Stimulated activated CD8-positive, alpha-beta memory T cell treated with anti-CD3 and anti-CD28 coated beads, Interleukin-12 subunit alpha, Interleukin-12 subunit beta, amount 100 ng/mL, for 4 hours (primary cell): ENCODE measurements around the gene RANBP1.
"Not testable (repeated sequence)": the region's sequence is repeated elsewhere in the genome, so short reads cannot be mapped to it uniquely, and the experiment has no call there.

Experiments used
- DNase-seq: peaks from one replicate; pipeline ENCODE4 v3.0.0-alpha.2; 2020; ENCODE audit warnings: low read depth

Gene RANBP1

DNA sequence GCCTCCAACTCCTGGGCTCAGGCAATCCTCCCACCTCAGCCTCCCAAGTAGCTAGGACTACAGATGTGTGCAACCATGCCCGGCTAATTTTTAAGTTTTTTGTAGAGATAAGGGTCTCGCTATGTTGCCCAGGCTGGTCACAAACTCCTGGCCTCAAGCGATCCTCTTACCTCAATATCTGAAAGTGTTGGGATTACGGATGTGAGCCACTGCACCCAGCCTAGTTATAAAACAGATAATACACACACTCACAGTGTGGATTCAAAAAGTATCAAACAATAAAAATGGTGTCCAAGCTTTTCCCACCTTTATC is 35.3 kb downstream of the RANBP1 start:
- DNase-seq, result no peak

DNA sequence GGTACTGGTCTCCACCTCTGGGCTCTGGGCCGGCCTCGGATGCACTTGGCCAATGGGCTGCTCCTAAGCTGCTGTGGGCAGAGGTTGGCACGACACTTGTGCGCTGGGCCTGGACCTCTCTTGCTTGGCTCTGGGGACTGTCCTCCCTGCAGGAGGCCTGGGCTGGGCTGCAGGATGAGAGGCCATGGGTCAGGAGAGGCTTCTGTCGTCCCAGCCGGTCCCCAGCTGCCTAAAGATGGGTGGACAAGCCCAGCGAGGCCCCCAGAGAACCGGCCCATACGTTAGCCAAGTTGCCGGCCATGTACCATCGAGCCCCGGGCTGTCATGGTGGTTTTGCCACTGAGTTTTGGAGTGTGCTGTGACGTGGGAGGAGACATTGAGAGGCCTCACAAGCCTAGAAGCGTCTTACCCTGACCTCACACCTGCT is 36.6 kb downstream of the RANBP1 start:
- no peak for DNase-seq

DNA sequence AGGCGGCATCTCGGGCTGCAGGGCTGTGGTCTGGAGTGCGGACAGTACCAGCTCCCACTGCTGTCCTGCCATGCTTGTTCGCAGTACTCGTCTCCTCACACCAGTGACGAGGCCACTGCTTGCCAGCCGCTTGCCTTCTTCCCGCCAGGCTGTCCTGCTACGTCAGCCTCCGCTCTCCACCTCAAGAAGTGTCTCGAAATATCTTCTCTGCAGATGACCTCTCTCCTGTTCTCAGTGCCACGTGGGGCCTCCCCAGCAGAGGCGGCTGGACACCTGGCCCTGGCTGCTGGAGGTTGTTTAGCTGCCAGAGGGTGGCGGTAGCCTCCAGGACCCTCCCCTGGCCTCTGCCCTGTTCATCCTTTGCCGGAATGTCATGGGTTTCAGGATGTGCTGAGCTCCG is 38.0 kb downstream of the RANBP1 start:
- DNase-seq, result no peak

DNA sequence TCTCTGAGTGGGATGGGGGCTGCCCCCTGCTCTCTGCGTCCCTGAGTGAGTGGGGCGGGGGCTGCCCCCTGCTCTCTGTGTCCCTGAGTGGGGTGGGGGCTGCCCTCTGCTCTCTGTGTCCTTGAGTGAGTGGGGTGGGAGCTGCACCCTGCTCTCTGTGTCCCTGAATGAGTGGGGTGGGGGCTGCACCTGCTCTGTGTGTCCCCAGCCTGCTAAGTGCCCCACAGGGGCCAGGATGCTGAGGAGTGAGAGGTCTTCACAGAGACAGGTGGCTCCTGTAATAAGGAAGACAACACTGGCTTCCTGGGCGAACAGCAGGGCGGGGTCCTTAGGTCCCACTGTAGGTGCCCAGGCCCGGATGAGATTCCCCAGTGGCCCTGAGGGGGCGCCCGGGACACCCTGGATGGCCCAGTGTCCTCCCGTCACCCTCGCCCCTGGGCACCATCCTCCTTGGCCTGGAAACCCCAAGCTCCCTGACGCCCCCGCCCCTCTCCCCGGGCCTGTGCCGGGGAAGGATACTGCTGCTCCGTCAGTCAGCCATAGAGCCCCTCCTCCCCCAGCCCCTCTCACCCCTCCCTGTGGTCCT is 38.8 kb downstream of the RANBP1 start:
- no peak for DNase-seq

DNA sequence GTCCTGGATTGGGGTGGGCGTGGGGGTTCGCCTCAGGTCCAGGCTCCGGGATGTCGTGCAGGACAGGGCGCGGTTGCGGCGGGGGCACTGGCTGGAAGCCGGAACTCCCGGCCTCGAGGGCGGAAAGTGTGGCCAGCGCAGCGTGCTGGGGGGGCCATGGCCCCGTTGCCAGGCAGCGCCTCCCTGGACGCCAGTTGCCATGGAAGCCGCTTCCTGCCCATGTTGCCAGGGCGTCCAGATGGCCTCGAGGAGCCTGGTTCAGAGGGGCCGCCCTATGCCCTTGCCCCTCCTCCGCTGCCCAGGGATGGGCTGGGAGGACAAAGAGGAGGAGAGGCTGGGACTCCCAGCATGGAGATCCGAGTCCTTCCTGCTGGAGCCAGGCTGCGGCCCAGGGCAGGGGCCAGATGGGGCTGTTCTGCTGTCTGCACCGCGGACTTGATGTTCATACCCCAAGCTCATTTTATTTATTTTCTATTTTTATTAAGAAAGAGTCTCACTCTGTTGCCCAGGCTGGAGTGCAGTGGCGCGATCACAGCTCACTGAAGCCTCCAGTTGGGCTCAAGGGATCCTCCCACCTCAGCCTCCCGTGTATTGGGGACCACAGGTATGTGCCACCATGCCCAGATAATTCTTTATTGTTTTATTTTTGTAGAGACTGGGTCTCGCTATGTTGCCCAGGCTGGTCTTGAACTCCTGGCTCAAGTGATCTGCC is 39.6 kb downstream of the RANBP1 start:
- no peak for DNase-seq

DNA sequence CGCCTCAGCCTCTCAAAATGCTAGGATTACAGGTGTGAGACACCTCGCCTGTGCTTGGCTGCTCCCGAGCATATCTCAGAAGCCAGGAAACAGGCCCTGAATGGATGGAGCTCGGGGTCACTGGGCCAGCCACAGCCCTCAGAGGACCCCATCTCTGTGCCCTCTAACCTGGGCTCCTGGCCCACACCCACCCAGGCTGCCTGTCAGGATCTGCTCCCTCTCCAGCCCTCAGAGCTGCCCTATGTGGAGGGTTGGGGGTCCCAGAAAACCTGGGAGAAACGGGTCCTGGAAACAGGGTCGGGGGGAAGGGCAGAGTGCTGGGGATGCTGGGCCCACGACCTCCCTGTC is 40.1 kb downstream of the RANBP1 start:
- no peak for DNase-seq

DNA sequence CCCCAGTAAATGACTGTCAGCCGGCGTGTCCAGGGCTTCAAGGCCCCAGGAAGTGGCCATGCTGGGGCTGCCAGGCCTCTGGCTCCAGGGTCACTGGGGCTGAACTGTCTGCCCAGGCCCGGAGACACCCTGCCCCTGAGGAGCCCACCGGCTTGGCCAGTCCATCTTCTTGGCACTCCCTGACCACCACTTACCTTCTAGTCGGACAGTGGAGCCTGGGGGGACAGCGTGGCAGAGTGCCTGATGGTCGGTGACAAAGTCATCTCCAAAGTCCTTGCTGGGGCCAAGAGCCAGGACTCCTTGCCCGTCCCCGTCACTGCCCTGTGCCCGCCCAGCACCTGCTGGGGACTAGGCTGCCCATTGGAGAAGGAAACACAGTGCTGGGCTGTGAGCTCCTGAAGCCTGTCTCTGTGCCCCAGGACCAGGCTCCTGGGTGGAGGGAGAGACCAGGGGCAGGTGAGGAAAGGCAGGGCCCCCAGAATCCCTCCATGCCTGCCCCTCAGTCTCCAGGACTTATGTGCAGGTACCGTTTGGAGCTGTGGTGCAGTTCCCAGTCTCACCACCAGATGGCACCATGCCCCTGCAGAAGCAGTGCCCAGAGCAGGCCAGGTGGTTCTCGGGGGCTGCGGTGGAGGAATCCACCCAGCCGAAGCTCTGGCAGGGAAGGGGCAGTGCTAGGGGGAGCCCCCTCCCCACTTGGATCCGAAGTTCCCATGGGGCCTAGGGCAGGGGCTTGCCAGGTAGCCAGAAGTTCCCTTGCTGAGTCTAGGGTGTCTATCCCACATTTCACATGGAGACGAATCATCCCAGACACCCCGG is 40.9 kb downstream of the RANBP1 start:
- DNase-seq, result peak; percentile 74

DNA sequence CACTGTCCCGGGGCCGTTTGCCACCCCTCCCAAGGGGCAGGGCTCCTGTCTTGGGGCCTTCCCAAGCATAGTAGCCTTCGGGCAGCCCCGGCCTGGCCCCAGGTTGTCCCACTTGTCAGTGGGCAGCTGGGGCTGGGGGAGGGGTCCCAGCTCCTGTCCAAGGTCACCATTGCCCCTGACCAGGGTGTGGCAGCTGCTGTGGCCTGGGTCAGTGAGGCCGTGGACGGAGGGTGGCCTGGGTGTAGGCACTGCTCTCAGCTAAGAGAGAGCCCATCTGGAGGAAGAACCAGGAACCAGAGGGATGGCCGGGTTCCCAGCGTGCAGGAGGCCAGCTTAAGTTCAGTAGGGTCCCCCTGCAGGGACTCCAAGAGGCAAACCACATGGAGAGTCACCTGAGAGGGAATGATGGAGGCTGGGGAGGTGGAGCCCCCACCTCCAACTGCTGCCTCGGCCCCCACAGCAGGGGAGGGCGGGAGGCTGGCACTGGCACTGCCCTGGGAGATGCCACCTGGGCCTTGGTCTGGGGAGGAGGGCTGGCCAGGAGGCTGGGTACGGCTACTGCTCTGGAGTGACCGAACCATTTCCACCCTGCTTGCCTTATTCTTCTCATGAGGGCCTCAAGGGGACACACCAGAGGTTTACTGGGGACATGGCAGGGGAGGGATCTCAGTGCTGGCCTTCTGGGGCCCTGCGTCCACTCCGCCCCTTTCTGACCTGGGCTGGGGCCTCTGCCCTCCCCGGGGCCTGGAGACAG is 41.7 kb downstream of the RANBP1 start:
- no peak for DNase-seq

DNA sequence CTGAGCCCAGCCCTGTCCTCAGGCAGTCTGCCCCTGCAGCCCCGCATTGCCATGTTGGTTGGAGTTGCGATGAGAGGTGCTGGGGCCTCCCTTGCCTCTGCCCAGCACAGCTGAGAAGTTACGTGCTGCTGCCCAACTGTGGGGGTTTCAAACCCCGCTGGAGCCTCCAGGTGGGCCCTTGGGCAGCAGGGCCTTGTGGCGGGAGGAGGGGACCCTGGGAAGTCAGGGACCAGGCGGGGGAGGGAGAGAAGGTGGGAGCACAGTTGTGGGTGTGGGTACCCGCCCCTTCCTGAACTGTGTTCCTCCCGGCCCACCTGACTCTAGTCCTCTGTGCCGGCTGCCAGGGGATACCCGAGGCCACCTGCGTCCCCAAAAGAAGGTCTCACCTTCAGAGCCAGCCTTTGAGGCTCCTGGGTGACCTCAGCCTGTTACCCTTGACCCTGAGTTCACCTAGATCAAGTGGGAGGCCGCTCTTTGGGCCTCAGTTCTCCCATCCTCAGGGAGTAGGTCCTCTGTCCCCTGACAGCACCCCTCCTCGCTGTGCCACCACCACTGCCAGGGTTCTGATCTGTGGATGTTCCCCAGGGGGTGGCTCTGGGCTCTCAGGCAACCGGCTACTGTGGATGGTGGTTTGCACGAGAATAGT is 42.6 kb downstream of the RANBP1 start:
- no peak for DNase-seq

DNA sequence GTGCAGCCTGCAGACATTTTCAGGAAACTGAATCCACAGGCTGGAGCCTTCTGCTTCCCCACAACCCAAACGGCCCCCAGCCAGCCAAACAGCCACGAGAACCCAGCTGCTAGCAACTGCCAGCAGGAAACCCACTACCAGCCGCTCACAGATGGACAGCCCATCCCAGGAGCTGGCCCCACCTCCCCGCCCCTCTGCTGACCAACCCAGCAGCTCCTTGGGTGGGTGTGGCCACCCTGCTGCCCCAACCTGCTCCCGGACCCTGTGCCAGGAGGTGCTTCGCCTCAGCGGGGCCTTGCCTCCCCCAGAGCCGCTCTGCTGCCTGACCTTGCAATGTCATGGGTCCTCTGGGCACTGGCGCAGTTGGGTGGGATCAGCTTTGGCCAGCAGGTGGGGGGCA is 43.2 kb downstream of the RANBP1 start:
- DNase-seq, result no peak

DNA sequence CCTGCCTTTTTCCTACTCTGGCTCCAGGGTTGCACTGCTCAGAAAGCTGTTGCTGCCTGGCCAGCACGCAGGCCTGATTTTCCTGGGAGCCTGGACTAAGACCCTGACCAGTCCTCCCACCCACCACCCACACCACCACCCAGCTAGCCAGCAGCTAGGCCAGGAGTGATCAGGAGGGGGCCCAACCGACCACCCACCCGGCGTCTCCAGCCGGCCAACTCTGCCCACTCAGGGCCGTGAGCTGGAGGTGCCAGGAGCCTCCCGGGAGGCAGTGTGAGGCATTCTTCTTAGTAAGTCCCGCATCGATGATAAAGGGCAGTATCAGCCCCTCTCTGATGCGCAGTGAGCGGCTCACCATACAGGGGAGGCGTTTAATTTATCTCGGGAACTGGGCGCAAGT is 43.6 kb downstream of the RANBP1 start:
- not testable (repeated sequence) for DNase-seq

DNA sequence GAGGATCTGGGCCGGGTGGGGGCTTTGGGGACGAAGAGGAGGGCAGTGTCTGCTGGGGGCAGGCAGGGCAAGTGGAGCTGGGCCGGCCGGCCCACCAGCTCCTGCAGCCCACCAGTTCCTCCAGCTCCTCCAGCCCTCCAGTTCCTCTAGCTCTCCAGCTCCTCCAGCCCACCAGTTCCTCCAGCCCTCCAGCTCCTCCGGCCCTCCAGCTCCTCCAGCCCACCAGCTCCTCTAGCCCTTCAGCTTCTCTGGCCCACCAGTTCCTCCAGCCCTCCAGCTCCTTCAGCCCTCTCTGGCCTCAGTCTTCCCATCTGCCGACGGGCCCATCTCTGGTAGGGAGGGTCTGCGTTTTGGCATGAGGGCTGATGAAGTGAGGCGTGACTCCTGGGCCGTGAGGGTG is 44.1 kb downstream of the RANBP1 start:
- DNase-seq, result no peak

DNA sequence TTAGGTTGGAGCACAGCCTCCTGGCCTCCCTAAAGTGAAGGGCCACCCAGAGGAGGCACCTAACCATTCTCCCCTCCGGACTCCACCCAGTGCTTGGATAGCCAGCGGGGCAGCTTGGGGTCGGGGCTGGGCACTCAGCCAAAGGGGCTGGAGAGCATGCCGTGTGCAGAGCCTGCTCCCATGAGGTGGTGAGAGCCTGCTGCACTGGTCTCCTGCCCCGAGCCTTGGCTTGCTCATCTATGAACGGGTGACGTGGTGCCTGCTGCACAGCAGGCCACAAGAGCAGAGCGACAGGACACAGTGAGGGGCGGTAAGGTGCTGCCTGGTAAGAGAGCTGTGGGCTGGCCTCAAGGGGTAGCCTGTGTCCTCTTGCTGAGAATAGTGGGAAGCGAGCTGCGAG is 49.0 kb downstream of the RANBP1 start:
- no peak for DNase-seq

DNA sequence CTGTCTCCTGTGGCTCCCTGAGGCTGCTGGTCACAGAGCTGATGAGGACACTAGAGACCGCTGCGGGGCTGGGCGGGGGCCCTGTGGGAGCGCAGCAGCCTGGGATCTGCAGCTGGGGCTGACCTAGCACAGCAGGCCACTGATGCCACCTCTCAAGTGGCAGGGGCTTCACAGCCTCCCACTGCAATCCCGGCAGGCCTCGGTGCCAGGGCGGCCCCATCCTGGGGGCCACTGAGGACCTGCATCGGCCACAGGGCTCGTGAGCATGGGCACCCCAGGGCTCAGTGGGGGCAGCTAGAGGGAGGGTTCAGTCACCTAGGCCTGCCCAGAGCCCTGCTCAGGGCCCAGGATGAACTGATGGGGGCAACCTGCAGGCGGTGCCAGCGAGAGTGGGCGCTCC is 49.5 kb downstream of the RANBP1 start:
- DNase-seq, result no peak

DNA sequence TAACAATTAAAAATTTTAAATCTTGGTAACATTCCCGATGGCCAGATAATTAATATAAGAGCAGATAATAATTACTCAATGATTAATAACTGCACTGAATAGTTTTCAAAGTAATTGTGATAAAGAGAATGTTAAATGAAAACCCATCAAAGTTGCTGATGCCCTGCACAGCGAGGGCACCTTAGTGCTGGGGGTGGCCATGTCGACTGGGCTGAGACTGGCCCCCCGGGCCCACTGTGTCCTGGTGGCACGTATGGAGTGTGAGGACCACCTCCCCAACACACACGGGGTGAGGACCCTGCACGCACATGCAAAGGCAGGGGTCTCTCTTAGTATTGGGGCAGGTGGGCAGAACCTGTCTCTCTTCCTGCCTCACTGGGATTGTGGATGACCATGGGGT is 50.0 kb downstream of the RANBP1 start:
- no peak for DNase-seq

DNA sequence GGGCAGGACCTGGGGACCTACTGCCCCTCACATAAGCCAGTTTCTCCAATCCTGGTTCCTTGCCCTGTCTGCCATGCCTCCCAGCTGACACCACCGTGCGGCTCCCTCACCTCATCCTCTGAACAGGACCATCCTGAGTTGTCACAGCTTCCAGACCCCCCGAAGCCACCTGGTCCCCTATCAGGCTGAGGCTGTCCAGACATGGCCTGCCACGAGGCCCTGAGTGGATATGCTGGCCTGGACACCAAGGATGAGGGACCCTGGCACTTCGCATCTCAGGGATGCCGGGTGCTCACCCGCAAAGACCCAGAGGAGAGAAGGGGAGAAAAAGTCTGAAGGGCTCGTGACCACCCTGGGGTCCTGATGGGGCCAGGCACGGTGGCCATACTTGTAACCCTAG is 50.8 kb downstream of the RANBP1 start:
- no peak for DNase-seq

DNA sequence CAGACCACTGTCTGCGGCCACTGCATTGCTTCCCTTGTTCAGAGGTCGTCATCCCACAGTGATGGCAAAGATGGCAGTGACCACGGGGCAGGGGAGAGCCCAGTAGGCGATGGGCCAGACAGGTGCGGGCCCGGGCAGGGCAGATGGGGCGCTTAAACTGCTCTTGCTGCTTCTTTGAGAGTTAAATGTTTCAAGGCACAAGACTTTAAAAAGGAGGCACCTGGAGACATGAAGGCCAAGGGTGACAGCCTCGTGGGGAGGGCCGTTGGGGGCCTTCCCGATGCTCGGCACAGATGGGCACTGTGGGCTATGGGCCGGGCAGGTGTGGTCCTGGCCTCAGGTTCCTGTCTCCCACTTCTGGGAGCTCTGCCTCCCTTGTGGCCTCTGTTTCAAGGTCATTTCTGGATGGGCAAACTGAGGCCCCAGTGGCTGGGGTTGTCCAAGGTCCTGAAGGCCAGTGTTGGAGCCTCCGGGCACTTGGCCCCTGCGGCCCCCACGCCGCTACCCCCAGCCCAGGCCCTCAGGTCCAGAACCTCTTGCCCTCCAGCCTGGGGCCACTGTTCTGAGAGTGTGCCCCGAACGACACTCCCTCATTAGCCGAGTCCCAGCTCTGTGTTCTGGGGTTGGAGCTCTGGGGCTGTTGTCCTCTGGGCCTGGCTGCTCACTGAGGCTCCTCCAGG is 51.9 kb downstream of the RANBP1 start:
- no peak for DNase-seq

DNA sequence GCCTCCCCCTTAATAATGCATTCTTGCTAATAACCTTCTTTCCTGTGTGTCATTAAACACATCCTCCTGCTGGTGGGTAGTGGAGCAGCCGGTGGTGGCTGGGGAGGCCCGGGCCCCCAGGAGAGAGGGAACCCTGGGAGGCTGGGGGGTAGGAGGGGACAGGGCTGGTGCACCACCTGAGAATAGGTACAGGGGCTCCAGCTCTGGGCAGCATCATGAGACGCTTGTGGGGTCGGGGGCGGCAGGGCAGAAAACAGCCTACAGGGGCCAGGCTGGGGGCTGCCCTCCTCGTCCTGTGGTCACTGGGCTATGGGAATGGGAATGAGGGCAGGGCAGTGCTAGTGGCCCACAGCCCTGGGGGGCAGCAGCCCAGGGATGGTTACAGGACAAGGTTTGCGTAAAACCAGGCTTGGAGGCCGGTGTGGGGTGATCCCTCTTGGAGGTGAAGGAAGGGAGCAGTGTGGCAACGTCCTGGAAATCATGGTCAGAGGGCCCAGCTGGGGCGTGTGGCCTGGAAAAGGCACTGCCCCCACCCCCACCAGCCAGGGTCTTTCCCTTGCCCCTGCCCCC is 53.4 kb downstream of the RANBP1 start:
- no peak for DNase-seq

DNA sequence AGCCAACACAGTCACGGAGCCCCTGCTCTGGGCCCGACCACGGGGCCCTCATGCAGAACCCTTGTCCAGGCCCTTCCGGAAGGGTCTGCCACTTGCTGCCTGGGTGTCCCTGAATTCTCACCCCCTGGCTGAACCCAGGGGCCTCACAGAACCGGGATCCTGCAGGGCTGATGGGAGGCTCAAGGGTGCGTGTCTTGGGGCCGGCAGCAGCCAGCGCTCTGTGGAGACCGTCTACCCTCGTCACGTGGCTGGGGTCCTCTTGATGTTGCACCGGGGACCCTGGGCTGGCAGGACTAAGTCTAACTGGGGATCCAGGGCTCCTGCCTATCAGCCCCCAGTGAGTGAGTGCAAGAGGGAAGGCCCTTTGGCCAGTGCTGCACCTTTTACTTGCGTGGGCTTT is 54.3 kb downstream of the RANBP1 start:
- DNase-seq, result no peak

DNA sequence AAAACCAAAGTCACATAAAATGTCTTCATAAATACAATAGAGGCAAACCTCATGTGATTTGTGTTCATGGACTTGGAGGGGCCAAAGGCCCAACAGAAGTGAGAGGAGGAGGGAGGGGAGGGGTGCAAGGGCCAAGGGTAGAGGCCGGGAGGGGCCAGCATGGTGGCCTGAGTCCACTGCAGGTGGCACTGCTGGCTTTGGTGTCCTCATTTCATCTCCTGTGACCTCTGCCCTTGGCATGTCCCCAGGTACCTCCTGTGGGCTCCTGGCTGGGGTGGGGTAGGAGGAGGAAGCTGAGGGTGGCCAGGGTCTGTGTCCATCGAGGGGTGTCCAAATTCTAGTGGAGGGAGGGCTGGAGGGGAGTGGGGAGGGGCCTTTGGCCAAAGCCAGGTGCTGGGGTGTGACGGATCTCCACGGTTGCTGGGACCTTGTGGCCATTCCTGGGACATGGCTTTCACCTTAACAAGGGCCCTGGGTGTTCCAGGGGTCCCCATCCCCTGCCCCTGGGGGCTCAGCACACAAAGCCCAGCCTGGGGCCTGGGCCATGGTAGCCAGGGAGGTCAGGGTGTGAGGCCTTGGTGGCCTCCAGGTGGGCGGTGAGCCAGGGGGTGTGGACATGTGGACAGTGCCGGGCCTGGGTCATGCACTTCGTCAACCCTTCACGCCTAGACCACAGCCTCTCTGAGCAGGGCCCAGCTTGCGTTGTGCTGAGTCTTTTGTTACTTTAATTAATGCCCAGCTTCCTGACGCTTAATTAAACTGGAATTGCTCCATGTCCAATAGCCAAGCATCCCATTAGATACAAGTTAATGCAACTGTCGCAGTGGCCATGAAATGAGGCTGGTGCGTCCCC is 55.6 kb downstream of the RANBP1 start:
- DNase-seq, result no peak
